ENCODE results near the gene DUSP8. TPM values are rescaled to one million over a fixed set of nuclear protein-coding genes. Genes with fewer than 3 reads are reported as not detected.

Gene DUSP8
- total and polyA plus RNA-seq, 8 donors, result 6.4 to 23.5 (median 12.2) TPM

- H3K4me1 ChIP-seq, result no peaks in the 10 kb centered on the region
- no peak overlapping the region for H3K4me3 ChIP-seq
- 66 to 67% methylated on average over 12 of the region's 12 CpGs for WGBS, 2 donors
- H3K27me3 ChIP-seq, result no peaks in the 10 kb centered on the region
- DNase-seq (peak in 1 of 6 donors; percentile 27), ATAC-seq (peak in 2 of 4 donors; percentile 55 to 56), FAIRE-seq (no peak)
- TF ChIP-seq CTCF (IDR thresholded peaks at IDR 0.05), result no peak
- H3K36me3 ChIP-seq, result no peaks in the 10 kb centered on the region
- H3K27ac ChIP-seq, result peak overlapping the region in 1 of 4 donors; percentile 6
- intact Hi-C loops (cut with DNase I), result no loop called here
- H3K9me3 ChIP-seq, result no peaks in the 10 kb centered on the region
Measured at GRCh38 chr11:1531449-1532013, 40.5 kb downstream of the DUSP8 start.

GRCh38 chr11:1530686-1531448 lies 41.2 kb downstream of the DUSP8 start:
- WGBS, 2 donors, result 89% methylated on average over 18 to 19 of the region's 19 CpGs
- Histone ChIP-seq H3K27ac (no peak overlapping the region), H3K36me3 (no peaks in the 10 kb centered on the region), H3K4me1 (no peaks in the 10 kb centered on the region), H3K4me3 (no peak overlapping the region), H3K9me3 (no peaks in the 10 kb centered on the region), H3K27me3 (no peaks in the 10 kb centered on the region)
- DNase-seq (peak in 2 of 6 donors; percentile 15 to 55), FAIRE-seq (no peak), ATAC-seq (no peak)
- intact Hi-C loops (cut with DNase I), result no loop called here
- TF ChIP-seq CTCF (IDR thresholded peaks at IDR 0.05), result no peak

- TF ChIP-seq CTCF (IDR thresholded peaks at IDR 0.05), result no peak
- Histone ChIP-seq H3K4me3 (no peak overlapping the region), H3K36me3 (no peaks in the 10 kb centered on the region), H3K27ac (no peak overlapping the region), H3K4me1 (no peaks in the 10 kb centered on the region), H3K9me3 (no peaks in the 10 kb centered on the region), H3K27me3 (no peaks in the 10 kb centered on the region)
- intact Hi-C loops (cut with DNase I), result no loop called here
- 72 to 76% methylated on average over 5 of the region's 5 CpGs for WGBS, 2 donors
- DNase-seq, result no peak
- ATAC-seq, result no peak
- FAIRE-seq, result no peak
Measured at GRCh38 chr11:1529774-1530173, 42.3 kb downstream of the DUSP8 start.

GRCh38 chr11:1529286-1529685 lies 42.8 kb downstream of the DUSP8 start:
- WGBS, 2 donors, result 92 to 93% methylated on average over 17 of the region's 17 CpGs

More at GRCh38 chr11:1529286-1529685, 42.8 kb downstream of the DUSP8 start:
- no peak for TF ChIP-seq CTCF (IDR thresholded peaks at IDR 0.05)
- H3K27ac ChIP-seq, result no peak overlapping the region
- FAIRE-seq (no peak), ATAC-seq (no peak), DNase-seq (peak in 2 of 6 donors; percentile 15 to 55)
- no peaks in the 10 kb centered on the region for H3K4me1 ChIP-seq
- H3K36me3 ChIP-seq, result no peaks in the 10 kb centered on the region
- H3K4me3 ChIP-seq, result no peak overlapping the region
- H3K9me3 ChIP-seq, result no peaks in the 10 kb centered on the region
- H3K27me3 ChIP-seq, result no peaks in the 10 kb centered on the region
- intact Hi-C loops (cut with DNase I), result no loop called here
